Endometrial microvascular endothelial cells (primary cell): Measurements from ENCODE around the gene SOCS1. TPM values are rescaled to one million over a fixed set of nuclear protein-coding genes. Genes with fewer than 3 reads are reported as not detected.
"Not testable (repeated sequence)": the region's sequence is repeated elsewhere in the genome, so short reads cannot be mapped to it uniquely, and the experiment has no call there.

ENCODE experiments used
- in situ Hi-C: cut with HindIII; loops from 2 replicates; pipeline ENCODE4 v1.10.0; 2017; ENCODE audit warnings: low sequenced_read_pairs, low pct_unique_long_range_greater_than_20kb; ENCODE audit errors: inconsistent ontology term
- total RNA-seq: library from RNA; depleted of rRNA; stranded (reverse); fragments of >200 nt; gene quantifications from one replicate; pipeline ENCODE4 v1.2.3, GENCODE V29; 2015; ENCODE audit errors: inconsistent ontology term

The SOCS1 gene
- total RNA-seq: 2.2 TPM

- in situ Hi-C loops: loop anchor here (25.0 kb wide), 1 partner anchor 106 kb away; no protein-coding TSS in a partner anchor
Measured at GRCh38 chr16:11255737-11256660, at the start of gene SOCS1. Gene SOCS1 (minus strand): TSS chr16:11256204. CDS start chr16:11255478, 726 bp downstream.

- in situ Hi-C loops: no loop called here
Measured at GRCh38 chr16:11303405-11304138, 47.6 kb upstream of the SOCS1 start.

- in situ Hi-C loops: no loop called here
Measured at GRCh38 chr16:11302977-11303376, 47.0 kb upstream of the SOCS1 start.

- in situ Hi-C loops: no loop called here
Measured at GRCh38 chr16:11301645-11302501, 45.9 kb upstream of the SOCS1 start.

- in situ Hi-C loops: no loop called here
Measured at GRCh38 chr16:11300560-11300892, 44.5 kb upstream of the SOCS1 start.

- in situ Hi-C loops: no loop called here
Measured at GRCh38 chr16:11299865-11300559, 44.0 kb upstream of the SOCS1 start.

GRCh38 chr16:11298950-11299547 is 43.0 kb upstream of the SOCS1 start:
- in situ Hi-C loops: not testable (repeated sequence)

- in situ Hi-C loops: no loop called here
Measured at GRCh38 chr16:11298143-11298900, 42.3 kb upstream of the SOCS1 start.

GRCh38 chr16:11297492-11298142 is 41.6 kb upstream of the SOCS1 start:
- in situ Hi-C loops: no loop called here

- in situ Hi-C loops: no loop called here
Measured at GRCh38 chr16:11296706-11297491, 40.9 kb upstream of the SOCS1 start.

GRCh38 chr16:11296351-11296705 is 40.3 kb upstream of the SOCS1 start:
- in situ Hi-C loops: no loop called here

- in situ Hi-C loops: no loop called here
Measured at GRCh38 chr16:11295672-11296071, 39.7 kb upstream of the SOCS1 start.

GRCh38 chr16:11292076-11292748 is 36.2 kb upstream of the SOCS1 start:
- in situ Hi-C loops: no loop called here

GRCh38 chr16:11291091-11291703 is 35.2 kb upstream of the SOCS1 start:
- in situ Hi-C loops: no loop called here

- in situ Hi-C loops: no loop called here
Measured at GRCh38 chr16:11290102-11290893, 34.3 kb upstream of the SOCS1 start.
